Activated gamma-delta T cell (primary cell): ENCODE measurements around the gene QKI.

Source experiments
- DNase-seq: peaks from one replicate; lab custom pipeline; 2025; lab: John Stamatoyannopoulos, UW

The QKI gene

GRCh38 chr6:163532526-163533078 lies 118.1 kb downstream of the QKI start:
- no peak for DNase-seq

- no peak for DNase-seq
Measured at GRCh38 chr6:163533443-163533842, 118.9 kb downstream of the QKI start.

GRCh38 chr6:163536770-163537169 lies 122.3 kb downstream of the QKI start:
- DNase-seq, result no peak

GRCh38 chr6:163538331-163538730 lies 123.8 kb downstream of the QKI start:
- no peak for DNase-seq

GRCh38 chr6:163539101-163539762 lies 124.7 kb downstream of the QKI start:
- no peak for DNase-seq

GRCh38 chr6:163543321-163543720 lies 128.8 kb downstream of the QKI start:
- no peak for DNase-seq

GRCh38 chr6:163545370-163545769 lies 130.9 kb downstream of the QKI start:
- no peak for DNase-seq

GRCh38 chr6:163547287-163547686 lies 132.8 kb downstream of the QKI start:
- DNase-seq, result no peak

GRCh38 chr6:163548624-163549023 lies 134.1 kb downstream of the QKI start:
- no peak for DNase-seq

- DNase-seq, result no peak
Measured at GRCh38 chr6:163554032-163554431, 139.5 kb downstream of the QKI start.

- no peak for DNase-seq
Measured at GRCh38 chr6:163554663-163555062, 140.1 kb downstream of the QKI start.

GRCh38 chr6:163559661-163560060 lies 145.1 kb downstream of the QKI start:
- no peak for DNase-seq

GRCh38 chr6:163563318-163563717 lies 148.8 kb downstream of the QKI start:
- DNase-seq, result no peak

- DNase-seq, result no peak
Measured at GRCh38 chr6:163564534-163564933, 150.0 kb downstream of the QKI start.

- DNase-seq, result no peak
Measured at GRCh38 chr6:163565140-163565539, 150.6 kb downstream of the QKI start.

- DNase-seq, result no peak
Measured at GRCh38 chr6:163566056-163566455, 151.5 kb downstream of the QKI start.

- no peak for DNase-seq
Measured at GRCh38 chr6:163568275-163568674, 153.8 kb downstream of the QKI start.

GRCh38 chr6:163570579-163571231 lies 156.2 kb downstream of the QKI start:
- DNase-seq, result no peak

- no peak for DNase-seq
Measured at GRCh38 chr6:163571730-163572129, 157.2 kb downstream of the QKI start.

GRCh38 chr6:163572612-163573011 lies 158.1 kb downstream of the QKI start:
- no peak for DNase-seq

GRCh38 chr6:163573503-163574179 lies 159.1 kb downstream of the QKI start:
- DNase-seq, result no peak

- no peak for DNase-seq
Measured at GRCh38 chr6:163576114-163576513, 161.6 kb downstream of the QKI start.

GRCh38 chr6:163577404-163577803 lies 162.9 kb downstream of the QKI start:
- no peak for DNase-seq
